BJ (cell line): Measurements from ENCODE around the gene ITPR3. TPM values are rescaled to one million over a fixed set of nuclear protein-coding genes. Genes with fewer than 3 reads are reported as not detected.

Experiments used
- CTCF ChIA-PET: fragments of 350-600 bp; formaldehyde crosslinking; extraction: SDS; loops from one replicate; lab custom pipeline; 2021; ENCODE audit warnings: antibody characterized with exemption, inconsistent platforms; lab: Yijun Ruan, JAX
- POLR2A ChIA-PET: fragments of 300-600 bp; sonication (Branson Sonifier 250); formaldehyde crosslinking; extraction: SDS; loops from one replicate; lab custom pipeline; 2021; ENCODE audit warnings: antibody characterized with exemption; lab: Charles Lee
- DNase-seq: peaks from one replicate; pipeline ENCODE4 v3.0.0-alpha.2; 2011; ENCODE audit warnings: low read depth
- H3K27me3 ChIP-seq: 2 replicates; pipeline ENCODE4 v1.6.0; 2011; ENCODE audit warnings: low read length; ENCODE audit not compliant: control insufficient read depth, insufficient read depth
- H3K36me3 ChIP-seq: 2 replicates; pipeline ENCODE4 v1.5.1; 2011; ENCODE audit warnings: low read length; ENCODE audit not compliant: control insufficient read depth, insufficient read depth
- H3K4me3 ChIP-seq: 2 replicates; pipeline ENCODE4 v1.5.1; 2011; ENCODE audit warnings: low read depth, mild to moderate bottlenecking, control low read depth, low read length
- CTCF ChIP-seq: IDR thresholded peaks from 2 replicates; pipeline ENCODE4 v1.5.1; 2011; ENCODE audit warnings: low read depth, mild to moderate bottlenecking, control low read depth, inconsistent platforms, low read length, moderate library complexity; ENCODE audit not compliant: insufficient read depth
- polyA plus RNA-seq: library from polyadenylated mRNA; depleted of rRNA; stranded (reverse); fragments of >200 nt; gene quantifications from 2 replicates; pipeline ENCODE4 v1.2.3, GENCODE V29; 2011

ITPR3 gene
- polyA plus RNA-seq, 1 experiment = 16.6 TPM

DNA sequence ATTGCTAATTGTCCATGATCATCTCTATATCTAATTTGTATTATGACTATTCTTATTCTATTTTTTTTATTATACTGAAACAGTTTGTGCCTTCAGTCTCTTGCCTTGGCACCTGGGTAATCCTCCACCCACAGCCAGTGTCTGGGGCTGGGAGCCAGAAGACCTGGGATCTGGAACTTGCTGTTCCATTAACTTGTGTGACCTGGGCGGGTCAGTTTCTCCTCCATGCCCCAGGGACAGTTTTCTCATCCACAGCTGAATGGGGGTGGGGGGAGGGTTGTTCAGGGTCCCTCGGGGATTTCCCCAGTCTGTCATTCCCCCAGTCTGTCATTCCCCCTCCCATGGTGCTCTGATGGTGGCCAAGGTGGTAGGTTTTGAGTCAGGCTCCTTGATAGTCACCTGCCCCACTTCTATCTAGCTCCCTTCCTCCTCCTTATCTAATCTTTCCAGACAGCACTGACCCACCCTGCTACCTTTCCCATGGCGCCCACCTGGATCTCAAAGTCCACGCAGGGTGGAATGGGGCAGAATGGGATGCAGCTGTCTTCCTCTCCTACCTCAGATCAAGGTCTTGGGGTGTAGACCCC, 10.9 kb downstream of the ITPR3 start:
- no peak for TF ChIP-seq CTCF
- H3K4me3 ChIP-seq = no peak overlapping the region
- DNase-seq = no peak
- ChIA-PET POLR2A (no interaction called here), CTCF (interaction anchor here (0.6 to 2.2 kb wide), 13 partner anchors 10 to 1320 kb away, joined by 3 to 14 read pairs (median 4); partner anchors contain the start of genes BAK1 and ITPR3)
- no peaks in the 10 kb centered on the region; the same call in none of the 2 replicates for H3K36me3 ChIP-seq
- no peaks in the 10 kb centered on the region for H3K27me3 ChIP-seq

GRCh38 chr6:33632558-33633039, 11.5 kb downstream of the ITPR3 start:
- Histone ChIP-seq H3K27me3 (no peaks in the 10 kb centered on the region), H3K4me3 (no peak overlapping the region), H3K36me3 (no peaks in the 10 kb centered on the region; the same call in none of the 2 replicates)
- DNase-seq = no peak
- peak; percentile 74 for TF ChIP-seq CTCF
- ChIA-PET POLR2A (no interaction called here), CTCF (interaction anchor here (0.7 to 2.2 kb wide), 11 partner anchors 11 to 72 kb away, joined by 3 to 14 read pairs (median 4); partner anchors contain the start of genes BAK1 and ITPR3)

DNA sequence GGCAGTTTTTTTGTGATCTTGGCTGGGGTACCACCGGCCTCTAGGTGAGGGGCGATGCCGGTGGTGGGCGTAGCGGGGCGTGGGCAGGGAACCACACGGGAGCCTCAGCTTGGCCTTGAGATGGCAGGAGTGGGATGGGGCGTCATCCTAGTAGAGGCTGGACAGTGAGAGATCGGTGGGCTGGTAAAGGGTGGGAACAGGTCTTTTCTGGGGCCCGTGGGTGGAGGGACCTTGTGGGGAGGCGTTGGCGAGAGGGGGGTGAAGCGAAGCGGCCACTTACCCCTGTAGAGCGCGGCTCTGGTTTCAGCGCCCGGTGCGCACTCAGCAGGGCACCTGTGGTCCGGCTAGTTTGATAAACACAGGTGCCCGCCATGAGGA, 12.0 kb downstream of the ITPR3 start:
- peak overlapping the region; percentile 41 for H3K4me3 ChIP-seq
- H3K27me3 ChIP-seq = no peaks in the 10 kb centered on the region
- ChIA-PET POLR2A (no interaction called here), CTCF (interaction anchor here (0.8 to 2.2 kb wide), 6 partner anchors 11 to 72 kb away, joined by 3 to 14 read pairs (median 4); partner anchors contain the start of genes BAK1 and ITPR3)
- no peak for TF ChIP-seq CTCF
- H3K36me3 ChIP-seq = no peaks in the 10 kb centered on the region; the same call in none of the 2 replicates
- DNase-seq = no peak

DNA sequence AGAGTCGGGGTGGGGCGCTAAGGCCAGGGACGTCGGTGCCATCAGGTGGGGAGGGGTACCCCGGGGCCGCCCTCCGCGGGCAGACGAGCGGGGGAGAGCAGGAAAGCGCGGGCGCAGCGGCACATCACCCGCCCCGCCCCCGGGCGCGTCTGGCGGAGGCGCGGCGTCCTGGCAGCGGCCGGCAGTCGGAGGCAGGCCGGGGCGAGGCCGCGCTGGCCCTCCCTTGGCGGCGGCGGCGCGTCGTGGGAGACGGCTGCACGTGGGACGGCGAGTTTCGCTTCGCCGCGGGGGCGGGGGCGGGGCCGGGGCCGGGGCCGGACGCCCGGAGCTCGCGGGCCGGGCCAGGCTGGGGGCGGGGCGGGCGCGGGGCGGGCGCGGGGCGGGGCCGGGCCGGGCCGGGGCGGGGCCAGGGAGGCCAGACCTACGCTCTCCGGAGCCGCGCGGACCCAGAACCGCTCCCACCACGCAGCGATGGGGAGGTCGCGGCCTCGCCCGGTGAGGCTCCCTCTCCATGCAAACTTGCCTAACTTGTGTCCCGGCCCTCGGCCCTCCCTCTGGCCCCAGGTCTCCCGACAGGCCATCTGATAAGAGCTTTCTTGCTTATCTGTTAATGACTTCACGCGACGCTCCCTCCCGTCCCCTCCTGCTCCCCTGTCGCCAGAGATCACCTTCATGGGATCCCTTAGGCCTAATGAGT, 12.5 kb downstream of the ITPR3 start:
- no peaks in the 10 kb centered on the region for H3K27me3 ChIP-seq
- TF ChIP-seq CTCF = no peak
- POLR2A ChIA-PET = no interaction called here
- no peaks in the 10 kb centered on the region; the same call in none of the 2 replicates for H3K36me3 ChIP-seq
- H3K4me3 ChIP-seq = peak overlapping the region; percentile 53
- no peak for DNase-seq
- CTCF ChIA-PET = interaction anchor here (0.8 to 2.2 kb wide), 5 partner anchors 12 to 54 kb away, joined by 3 to 14 read pairs (median 4); partner anchors contain the start of genes BAK1 and ITPR3

GRCh38 chr6:33634161-33634727, 13.1 kb downstream of the ITPR3 start:
- Histone ChIP-seq H3K27me3 (no peaks in the 10 kb centered on the region), H3K4me3 (peak overlapping the region; percentile 53), H3K36me3 (no peaks in the 10 kb centered on the region; the same call in none of the 2 replicates)
- DNase-seq = no peak
- TF ChIP-seq CTCF = no peak
- POLR2A ChIA-PET = no interaction called here
- CTCF ChIA-PET = interaction anchor here (1.2 kb wide), 1 partner anchor 44 kb away, joined by 3 read pairs; no protein-coding TSS in a partner anchor
